Thoracic aorta (tissue), 2 donors: ENCODE results near the gene HCN3. TPM values are rescaled to one million over a fixed set of nuclear protein-coding genes. Genes with fewer than 3 reads are reported as not detected.

Experiments used
- ATAC-seq: fragments of 150-250 bp; one replicate; pipeline ENCODE4 v1.8.0; 2017; ENCODE audit warnings: low read depth; ENCODE audit not compliant: insufficient number of reproducible peaks, low FRiP score
- DNase-seq: peaks from one replicate; pipeline ENCODE4 v3.0.0-alpha.2; 2020; ENCODE audit warnings: low spot score
- H3K27ac ChIP-seq, 2 donors: fragments of 200-600 bp; sonication (generic); 1 replicate in 1 of 2; 2 replicates in 1 of 2; pipeline ENCODE4 v1.5.1; 2016; ENCODE audit warnings: mild to moderate bottlenecking in 2 of 2, moderate library complexity in 2 of 2
- H3K27me3 ChIP-seq: fragments of 200-600 bp; sonication (generic); replicated peaks from 2 replicates; pipeline ENCODE4 v1.6.0; 2016; ENCODE audit warnings: mild to moderate bottlenecking; ENCODE audit not compliant: insufficient read depth
- H3K36me3 ChIP-seq: fragments of 200-600 bp; sonication (generic); one replicate; pipeline ENCODE4 v1.5.1; 2016
- H3K4me1 ChIP-seq, 2 donors: fragments of 200-600 bp; sonication (generic); 1 replicate in 1 of 2; 2 replicates in 1 of 2; pipeline versions ENCODE4 v1.5.1 to v1.6.0; 2016; ENCODE audit warnings: low read depth in 2 of 2, mild to moderate bottlenecking in 1 of 2; ENCODE audit not compliant: control insufficient read depth in 1 of 2
- H3K4me3 ChIP-seq: fragments of 200-600 bp; sonication (generic); 2 replicates; pipeline ENCODE4 v1.5.1; 2016; ENCODE audit warnings: mild to moderate bottlenecking
- H3K9me3 ChIP-seq: fragments of 200-600 bp; sonication (generic); 2 replicates; pipeline ENCODE4 v1.5.1; 2016
- CTCF ChIP-seq: fragments of 200-600 bp; sonication (generic); IDR thresholded peaks from one replicate; pipeline ENCODE4 v1.5.1; 2019; ENCODE audit warnings: antibody characterized with exemption
- total RNA-seq, 2 donors: library from RNA; depleted of rRNA; stranded (reverse); fragments of >200 nt; gene quantifications; one replicate each; pipeline versions ENCODE4 v1.1.0 to v1.2.3, GENCODE V29; 2016

Gene HCN3
- total RNA-seq, 2 donors from 2014 or later = 0.92 to 1.9 TPM

- no peaks in the 10 kb centered on the region for H3K27me3 ChIP-seq
- H3K27ac ChIP-seq = peak within 1 kb of the TSS; percentile 83 to 97
- peak; percentile 51 for DNase-seq
- no peak for TF ChIP-seq CTCF
- ATAC-seq = peak; percentile 75
- peaks cover 16 to 40% of the 10 kb centered on the region in 2 donors for H3K4me1 ChIP-seq
- peaks cover 10% of the 10 kb centered on the region for H3K36me3 ChIP-seq
- peak within 1 kb of the TSS; percentile 77 for H3K4me3 ChIP-seq
- no peaks in the 10 kb centered on the region for H3K9me3 ChIP-seq
Measured at GRCh38 chr1:155255243-155256007, 21.8 kb upstream of the HCN3 start, which contains the start of gene ENTREP3. Gene ENTREP3 (minus strand): TSS chr1:155255483. CDS start chr1:155254877, 606 bp downstream.

- H3K9me3 ChIP-seq = no peaks in the 10 kb centered on the region
- H3K4me1 ChIP-seq = peaks cover 14 to 41% of the 10 kb centered on the region in 2 donors
- no peak for DNase-seq
- no peaks in the 10 kb centered on the region for H3K27me3 ChIP-seq
- ATAC-seq = no peak
- H3K36me3 ChIP-seq = peaks cover 10% of the 10 kb centered on the region
- H3K4me3 ChIP-seq = peak overlapping the region; percentile 77
- TF ChIP-seq CTCF = no peak
- peak overlapping the region; percentile 83 to 97 for H3K27ac ChIP-seq
Measured at GRCh38 chr1:155256058-155256852, 21.0 kb upstream of the HCN3 start.

- Histone ChIP-seq H3K4me1 (peaks cover 7 to 33% of the 10 kb centered on the region in 2 donors), H3K27ac (no peak overlapping the region), H3K9me3 (no peaks in the 10 kb centered on the region), H3K36me3 (peaks cover 18% of the 10 kb centered on the region), H3K4me3 (no peak overlapping the region), H3K27me3 (no peaks in the 10 kb centered on the region)
- no peak for TF ChIP-seq CTCF
- ATAC-seq (no peak), DNase-seq (no peak)
Measured at GRCh38 chr1:155260276-155260675, 17.0 kb upstream of the HCN3 start.

DNA sequence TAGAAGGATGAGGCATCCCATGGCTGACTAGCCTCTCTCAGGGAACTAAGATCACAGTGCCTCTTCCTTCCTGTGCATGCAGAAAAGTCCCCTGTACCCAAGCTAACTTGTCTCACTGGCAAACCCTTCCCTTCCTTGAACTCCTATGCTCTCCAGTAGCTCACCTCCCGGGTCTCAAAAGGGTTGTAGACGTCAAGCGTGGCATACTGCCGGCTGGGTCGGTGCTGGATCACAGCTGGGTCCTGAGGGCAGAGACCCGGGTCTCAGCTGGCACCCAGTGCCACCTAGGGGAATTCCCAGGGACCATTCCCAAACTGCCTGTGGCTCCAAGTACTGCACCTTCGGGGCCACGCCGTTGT, 15.8 kb upstream of the HCN3 start:
- Histone ChIP-seq H3K27ac (peak overlapping the region; percentile 82 to 87), H3K4me1 (peaks cover 7 to 24% of the 10 kb centered on the region in 2 donors), H3K9me3 (no peaks in the 10 kb centered on the region), H3K36me3 (peaks cover 26% of the 10 kb centered on the region), H3K27me3 (no peaks in the 10 kb centered on the region), H3K4me3 (peak overlapping the region; percentile 93)
- no peak for TF ChIP-seq CTCF
- DNase-seq (no peak), ATAC-seq (no peak)
